Spleen (tissue), 11 donors: Measurements from ENCODE around the gene CCN2. TPM values are rescaled to one million over a fixed set of nuclear protein-coding genes. Genes with fewer than 3 reads are reported as not detected.

Experiments used
- DNase-seq: peaks from one replicate; pipeline ENCODE4 v3.0.0-alpha.2; 2020
- H3K27ac ChIP-seq, 8 donors: fragments of 200-600 bp; sonication (generic) in 7 of 8; 1 replicate in 4 of 8; 2 replicates in 4 of 8; pipeline versions ENCODE4 v1.5.0 to v1.8.0; 2016 to 2021; ENCODE audit warnings: inconsistent platforms in 4 of 8, mild to moderate bottlenecking in 4 of 8, moderate library complexity in 1 of 8
- H3K27me3 ChIP-seq, 7 donors: fragments of 200-600 bp; sonication (generic) in 6 of 7; replicated peaks in 1 of 7; 1 replicate in 4 of 7; 2 replicates in 3 of 7; pipeline versions ENCODE4 v1.5.0 to v1.8.0; 2016 to 2021; ENCODE audit warnings: inconsistent platforms in 3 of 7, mild to moderate bottlenecking in 1 of 7
- H3K36me3 ChIP-seq, 6 donors: fragments of 200-600 bp; sonication (generic) in 5 of 6; 1 replicate in 4 of 6; 2 replicates in 2 of 6; pipeline versions ENCODE4 v1.5.0 to v1.8.0; 2016 to 2021; ENCODE audit warnings: inconsistent platforms in 2 of 6
- H3K4me1 ChIP-seq, 6 donors: fragments of 200-600 bp; sonication (generic) in 5 of 6; 1 replicate in 3 of 6; 2 replicates in 3 of 6; pipeline versions ENCODE4 v1.5.0 to v1.8.0; 2016 to 2021; ENCODE audit warnings: inconsistent platforms in 3 of 6
- H3K4me3 ChIP-seq, 8 donors: fragments of 200-600 bp; sonication (generic) in 7 of 8; 1 replicate in 4 of 8; 2 replicates in 4 of 8; pipeline versions ENCODE4 v1.5.0 to v1.8.0; 2016 to 2021; ENCODE audit warnings: inconsistent platforms in 4 of 8, mild to moderate bottlenecking in 4 of 8, moderate library complexity in 2 of 8
- H3K9me3 ChIP-seq, 8 donors: fragments of 200-600 bp; sonication (generic) in 7 of 8; 1 replicate in 4 of 8; 2 replicates in 4 of 8; pipeline versions ENCODE4 v1.5.0 to v1.8.0; 2016 to 2021; ENCODE audit warnings: inconsistent platforms in 4 of 8
- CTCF ChIP-seq, 11 experiments: fragments of 200-600 bp in 7 of 11; fragments of 450-650 bp in 4 of 11; sonication (generic) in 4 of 11; IDR thresholded peaks in 8 of 11; conservative IDR thresholded peaks in 3 of 11; 1 replicate in 7 of 11; 2 replicates in 4 of 11; pipeline versions ENCODE4 v1.4.0 to v1.8.0; 2016 to 2021; ENCODE audit warnings: antibody characterized with exemption in 11 of 11, inconsistent platforms in 4 of 11, mild to moderate bottlenecking in 1 of 11
- POLR2A ChIP-seq, 3 donors: fragments of 450-650 bp; IDR thresholded peaks; one replicate each; pipeline ENCODE4 v1.5.1; 2017; ENCODE audit warnings: antibody characterized with exemption in 3 of 3, mild to moderate bottlenecking in 1 of 3
- POLR2AphosphoS5 ChIP-seq, 3 donors: sonication (generic); formaldehyde crosslinking; IDR thresholded peaks; one replicate each; pipeline ENCODE4 v1.5.1; 2017; ENCODE audit warnings: antibody characterized with exemption in 3 of 3
- WGBS, 5 donors: extraction: QIAGEN DNeasy Blood & Tissue Kit in 3 of 5; methylation state at CpG; one replicate each; pipeline versions ENCODE4 v1.1.5 to v1.1.7; 2013 to 2018; 5-methylcytosine and 5-hydroxymethylcytosine counted together
- intact Hi-C: fragments of 100-400 bp; cut with DNase I; formaldehyde crosslinking; loops from one replicate; pipeline ENCODE4 v1.15.0; 2023; ENCODE audit warnings: low total_unique reads
- polyA plus RNA-seq, 3 donors: library from polyadenylated mRNA; stranded (reverse); fragments of 200-250 nt; gene quantifications; one replicate each; pipeline ENCODE4 v1.2.1, GENCODE V29; 2013
- total RNA-seq, 7 donors: library from RNA; depleted of rRNA in 3 of 7; stranded (reverse); fragments of >200 nt in 3 of 7; fragmentation: NEBNext Ultra II Directional in 4 of 7; extraction: Animal tissue kit (Norgen Biotek cat#: 25700) in 4 of 7; gene quantifications; one replicate each; pipeline versions ENCODE4 v1.1.0 to v1.2.1, GENCODE V29; 2016 to 2021
- donor health status: healthy with polysubstance abuse.
- donor health status: DM: no; HTN: no; CAD: no; lungs with moderate emphysema.
- donor health status: DM: no; HTN: no; CAD: no.
- donor health status: Bipolar disorder and iron deficiency.
- donor health status: healthy.
- donor health status: DM: no; HTN: no; CAD: no.
- donor health status: DM: yes; HTN: yes; CAD: no.

The CCN2 gene
- total and polyA plus RNA-seq, 10 donors = 20.6 to 556 (median 271) TPM

- TF ChIP-seq POLR2A (IDR thresholded peaks at IDR 0.05) (no peak), CTCF (IDR thresholded peaks at IDR 0.05 in 8 of 11, conservative IDR thresholded peaks at IDR 0.05 in 3 of 11) (no peak), POLR2AphosphoS5 (IDR thresholded peaks at IDR 0.05) (no peak)
- WGBS, 5 donors = 81 to 92% (median 84%) methylated on average over 1 of the region's 1 CpG
- H3K27me3 ChIP-seq = no peaks in the 10 kb centered on the region
- H3K36me3 ChIP-seq = no peaks in the 10 kb centered on the region
- H3K4me3 ChIP-seq = no peak overlapping the region
- no peak overlapping the region for H3K27ac ChIP-seq
- DNase-seq = no peak
- no peaks in the 10 kb centered on the region for H3K4me1 ChIP-seq
- no peaks in the 10 kb centered on the region for H3K9me3 ChIP-seq
- intact Hi-C loops = no loop called here
Measured at GRCh38 chr6:131980338-131980790, 29.2 kb upstream of the CCN2 start.

GRCh38 chr6:131979515-131980337, 28.6 kb upstream of the CCN2 start:
- Histone ChIP-seq H3K4me3 (no peak overlapping the region), H3K36me3 (no peaks in the 10 kb centered on the region), H3K9me3 (no peaks in the 10 kb centered on the region), H3K27me3 (no peaks in the 10 kb centered on the region), H3K27ac (no peak overlapping the region), H3K4me1 (no peaks in the 10 kb centered on the region)
- no peak for DNase-seq
- 81 to 96% (median 88%) methylated on average over 5 of the region's 5 CpGs for WGBS, 5 donors
- intact Hi-C loops = no loop called here
- TF ChIP-seq POLR2A (IDR thresholded peaks at IDR 0.05) (no peak), CTCF (IDR thresholded peaks at IDR 0.05 in 8 of 11, conservative IDR thresholded peaks at IDR 0.05 in 3 of 11) (no peak), POLR2AphosphoS5 (IDR thresholded peaks at IDR 0.05) (no peak)

- WGBS, 5 donors = 68 to 87% (median 72%) methylated on average over 3 of the region's 3 CpGs
- Histone ChIP-seq H3K9me3 (no peaks in the 10 kb centered on the region), H3K36me3 (no peaks in the 10 kb centered on the region), H3K4me1 (no peaks in the 10 kb centered on the region), H3K4me3 (no peak overlapping the region), H3K27ac (no peak overlapping the region), H3K27me3 (no peaks in the 10 kb centered on the region)
- intact Hi-C loops = no loop called here
- no peak for DNase-seq
- TF ChIP-seq POLR2A (IDR thresholded peaks at IDR 0.05) = no peak
- TF ChIP-seq POLR2AphosphoS5 (IDR thresholded peaks at IDR 0.05) = no peak
- TF ChIP-seq CTCF (IDR thresholded peaks at IDR 0.05 in 8 of 11, conservative IDR thresholded peaks at IDR 0.05 in 3 of 11) = no peak
Measured at GRCh38 chr6:131978522-131978921, 27.4 kb upstream of the CCN2 start.

DNA sequence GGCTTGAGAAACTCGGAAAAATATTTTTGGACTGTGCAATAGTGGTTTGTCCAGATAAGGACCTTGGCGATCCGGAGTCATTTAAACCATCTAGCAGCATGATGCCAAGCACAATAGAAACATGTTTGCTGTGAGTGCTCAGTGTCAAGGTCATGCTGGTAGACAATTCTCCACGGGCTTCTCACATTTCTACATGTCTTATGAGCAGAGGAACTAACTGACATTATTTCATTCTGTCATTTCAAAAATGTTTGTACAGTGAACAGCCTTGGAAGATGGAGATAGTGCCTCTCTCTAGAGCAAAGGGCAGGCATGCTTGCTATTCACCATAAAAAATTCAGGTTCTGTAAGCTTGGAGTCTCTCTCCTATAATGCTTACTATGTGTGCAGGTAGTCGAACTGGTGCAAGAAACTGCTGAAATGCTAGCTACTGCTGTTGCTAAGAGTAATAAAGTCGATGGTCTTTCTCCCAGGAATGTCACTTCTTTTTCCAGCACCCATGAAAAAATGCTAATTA, 25.4 kb upstream of the CCN2 start:
- H3K27ac ChIP-seq = peak overlapping the region in 2 of 8 donors; percentile 19 to 23

More for the DNA sequence above, 25.4 kb upstream of the CCN2 start:
- 42 to 70% (median 53%) methylated on average over 6 of the region's 6 CpGs for WGBS, 5 donors
- no peak for TF ChIP-seq CTCF (IDR thresholded peaks at IDR 0.05 in 8 of 11, conservative IDR thresholded peaks at IDR 0.05 in 3 of 11)
- no peak for TF ChIP-seq POLR2A (IDR thresholded peaks at IDR 0.05)
- no peak for TF ChIP-seq POLR2AphosphoS5 (IDR thresholded peaks at IDR 0.05)
- no peak overlapping the region for H3K4me3 ChIP-seq
- no peaks in the 10 kb centered on the region for H3K4me1 ChIP-seq
- H3K27me3 ChIP-seq = no peaks in the 10 kb centered on the region
- no peaks in the 10 kb centered on the region for H3K36me3 ChIP-seq
- intact Hi-C loops = no loop called here
- no peak for DNase-seq
- H3K9me3 ChIP-seq = no peaks in the 10 kb centered on the region
